ENCODE results near the gene ELFN1.

Gene ELFN1

GRCh38 chr7:1752111-1752510 lies 82.0 kb downstream of the ELFN1 start:
- no peaks in the 10 kb centered on the region for H3K27me3 ChIP-seq (ENCODE audit: insufficient read depth, low read depth, severe bottlenecking)
- H3K27ac ChIP-seq: no peak overlapping the region
- no peak for DNase-seq
- no peak overlapping the region for H3K4me3 ChIP-seq (ENCODE audit: low read depth, low read length)
- no peak for TF ChIP-seq CTCF (IDR thresholded peaks at IDR 0.05; ENCODE audit: low read depth, low read length)
- no peaks in the 10 kb centered on the region for H3K9me3 ChIP-seq (ENCODE audit: severe bottlenecking)
- peaks cover 3% of the 10 kb centered on the region for H3K36me3 ChIP-seq

DNA sequence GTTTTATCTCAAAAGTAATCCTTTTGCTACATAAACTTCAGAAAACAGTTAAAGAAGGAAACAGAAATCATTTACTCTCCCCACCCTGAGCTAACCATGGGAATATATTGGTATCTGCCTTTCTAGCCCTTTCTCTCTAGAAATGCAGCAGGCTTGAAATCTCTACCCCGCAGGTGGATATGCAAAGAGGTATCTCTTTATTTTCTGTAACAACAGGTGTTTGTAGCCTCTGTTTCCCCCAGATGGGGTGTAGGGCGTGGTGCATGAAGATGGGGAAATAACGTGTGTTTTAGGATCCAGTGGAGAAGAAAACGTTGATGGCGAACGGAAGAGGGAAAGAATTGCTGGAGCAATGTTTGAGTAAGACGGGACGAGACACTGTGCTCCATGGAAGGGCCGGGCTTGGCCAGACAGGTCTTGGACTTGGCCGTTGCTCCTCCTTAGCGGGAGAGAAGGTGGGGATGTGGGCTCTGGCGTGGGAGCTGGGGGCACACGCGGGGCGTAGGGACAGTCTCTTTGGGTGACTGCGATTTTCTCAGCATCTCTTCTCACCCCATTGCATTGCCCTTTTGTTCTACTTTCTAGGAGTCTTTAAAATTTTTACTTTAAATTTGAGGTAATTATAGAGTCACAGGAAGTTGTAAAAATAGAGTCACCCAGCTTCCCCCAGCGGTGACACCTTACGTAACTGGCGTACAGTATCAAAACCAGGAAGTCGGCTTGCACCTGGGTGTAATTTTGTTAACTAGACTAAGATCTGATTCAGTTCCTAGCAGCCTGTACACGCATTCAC lies 82.9 kb downstream of the ELFN1 start:
- no peak overlapping the region for H3K4me3 ChIP-seq (ENCODE audit: low read depth, low read length)
- no peaks in the 10 kb centered on the region for H3K36me3 ChIP-seq
- no peak for DNase-seq
- no peaks in the 10 kb centered on the region for H3K9me3 ChIP-seq (ENCODE audit: severe bottlenecking)
- no peaks in the 10 kb centered on the region for H3K27me3 ChIP-seq (ENCODE audit: insufficient read depth, low read depth, severe bottlenecking)
- TF ChIP-seq CTCF (IDR thresholded peaks at IDR 0.05; ENCODE audit: low read depth, low read length): no peak
- H3K27ac ChIP-seq: no peak overlapping the region

GRCh38 chr7:1753564-1753867 lies 83.4 kb downstream of the ELFN1 start:
- Histone ChIP-seq H3K9me3 (ENCODE audit: severe bottlenecking) (no peaks in the 10 kb centered on the region), H3K27me3 (ENCODE audit: insufficient read depth, low read depth, severe bottlenecking) (no peaks in the 10 kb centered on the region), H3K36me3 (no peaks in the 10 kb centered on the region), H3K27ac (no peak overlapping the region), H3K4me3 (ENCODE audit: low read depth, low read length) (no peak overlapping the region)
- TF ChIP-seq CTCF (IDR thresholded peaks at IDR 0.05; ENCODE audit: low read depth, low read length): no peak
- no peak for DNase-seq

GRCh38 chr7:1754345-1754908 lies 84.3 kb downstream of the ELFN1 start:
- Histone ChIP-seq H3K27me3 (ENCODE audit: insufficient read depth, low read depth, severe bottlenecking) (no peaks in the 10 kb centered on the region), H3K27ac (no peak overlapping the region), H3K4me3 (ENCODE audit: low read depth, low read length) (no peak overlapping the region), H3K9me3 (ENCODE audit: severe bottlenecking) (no peaks in the 10 kb centered on the region), H3K36me3 (no peaks in the 10 kb centered on the region)
- TF ChIP-seq CTCF (IDR thresholded peaks at IDR 0.05; ENCODE audit: low read depth, low read length): no peak
- no peak for DNase-seq

DNA sequence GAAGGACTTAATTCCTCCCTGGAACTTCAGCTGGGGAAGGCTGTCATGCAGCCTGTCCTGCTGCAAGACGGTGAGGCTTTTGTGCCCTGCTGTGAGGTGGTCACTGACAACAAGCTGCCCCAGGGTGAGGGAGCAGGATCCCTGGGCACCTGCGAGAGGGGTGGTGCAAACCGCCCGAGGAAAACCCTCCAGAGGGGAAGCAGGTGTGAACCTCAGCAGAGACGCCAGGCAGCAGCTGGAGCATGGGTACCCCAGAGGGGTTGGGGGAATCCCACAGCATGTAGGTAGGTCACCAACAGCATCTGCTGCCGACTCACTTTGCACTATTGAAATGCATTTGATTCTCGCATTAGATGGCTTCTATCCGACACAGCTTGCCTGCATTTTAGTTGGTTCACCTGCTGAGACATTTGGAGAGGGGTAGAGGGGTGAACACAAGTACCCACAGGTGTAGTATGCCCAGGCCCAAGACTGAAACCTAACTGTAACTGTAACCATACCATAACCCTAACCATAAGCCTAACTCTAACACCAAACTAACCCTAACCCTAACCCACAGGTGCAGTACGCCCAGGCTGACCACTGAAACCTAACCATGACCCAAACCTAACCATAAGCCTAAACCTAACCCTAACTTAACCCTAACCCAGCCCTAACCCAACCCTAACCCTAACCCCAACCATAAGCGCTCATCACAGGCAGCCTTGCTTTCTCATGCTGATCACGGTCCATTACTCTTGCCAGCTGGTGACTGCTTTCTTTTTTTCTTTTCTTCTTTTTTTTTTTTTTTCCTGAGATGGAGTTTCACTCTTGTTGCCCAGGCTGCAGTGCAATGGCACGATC lies 85.9 kb downstream of the ELFN1 start:
- no peak for TF ChIP-seq CTCF (IDR thresholded peaks at IDR 0.05; ENCODE audit: low read depth, low read length)
- Histone ChIP-seq H3K27me3 (ENCODE audit: insufficient read depth, low read depth, severe bottlenecking) (no peaks in the 10 kb centered on the region), H3K27ac (no peak overlapping the region), H3K4me3 (ENCODE audit: low read depth, low read length) (no peak overlapping the region), H3K9me3 (ENCODE audit: severe bottlenecking) (no peaks in the 10 kb centered on the region), H3K36me3 (no peaks in the 10 kb centered on the region)
- no peak for DNase-seq
